ENCODE results near the gene RPP25. TPM values are rescaled to one million over a fixed set of nuclear protein-coding genes. Genes with fewer than 3 reads are reported as not detected.

The RPP25 gene
- total and polyA plus RNA-seq, 12 donors: 0.83 to 4.6 (median 1.7) TPM

DNA sequence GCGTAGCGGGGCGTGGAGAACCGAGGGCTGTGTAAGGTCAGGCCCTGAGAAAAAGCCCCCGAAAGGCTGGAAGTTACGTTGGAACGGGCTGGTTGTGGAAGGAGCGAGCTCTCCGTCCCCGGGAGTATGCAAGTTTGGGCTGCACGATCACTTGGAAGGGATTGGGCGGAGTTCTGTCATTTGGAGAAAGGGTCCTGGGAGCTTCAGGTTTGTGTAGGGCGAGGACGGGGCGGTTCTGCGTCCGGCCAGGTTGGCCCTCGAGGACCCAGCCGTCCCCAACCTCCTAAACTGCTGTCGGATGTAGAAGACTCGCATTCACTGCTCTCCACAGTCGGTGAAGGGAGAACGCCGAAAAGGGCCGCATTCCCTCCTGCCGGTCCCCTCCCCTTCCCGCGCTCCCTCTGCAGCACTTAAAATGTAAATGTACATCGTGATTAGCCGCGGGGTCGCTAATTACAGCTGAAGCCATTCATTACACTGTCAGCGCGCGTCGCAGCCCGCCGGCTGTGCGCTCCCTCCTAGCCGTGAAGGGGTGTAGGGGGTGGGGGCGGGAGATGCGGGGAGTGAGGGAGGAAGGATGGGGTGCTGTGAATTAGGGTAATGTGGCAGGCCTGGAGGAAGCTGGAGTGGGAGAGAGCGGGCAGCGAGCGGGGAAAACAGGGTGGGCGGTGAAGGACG, 2.5 kb upstream of the RPP25 start:
- TF ChIP-seq, protein P1, sequence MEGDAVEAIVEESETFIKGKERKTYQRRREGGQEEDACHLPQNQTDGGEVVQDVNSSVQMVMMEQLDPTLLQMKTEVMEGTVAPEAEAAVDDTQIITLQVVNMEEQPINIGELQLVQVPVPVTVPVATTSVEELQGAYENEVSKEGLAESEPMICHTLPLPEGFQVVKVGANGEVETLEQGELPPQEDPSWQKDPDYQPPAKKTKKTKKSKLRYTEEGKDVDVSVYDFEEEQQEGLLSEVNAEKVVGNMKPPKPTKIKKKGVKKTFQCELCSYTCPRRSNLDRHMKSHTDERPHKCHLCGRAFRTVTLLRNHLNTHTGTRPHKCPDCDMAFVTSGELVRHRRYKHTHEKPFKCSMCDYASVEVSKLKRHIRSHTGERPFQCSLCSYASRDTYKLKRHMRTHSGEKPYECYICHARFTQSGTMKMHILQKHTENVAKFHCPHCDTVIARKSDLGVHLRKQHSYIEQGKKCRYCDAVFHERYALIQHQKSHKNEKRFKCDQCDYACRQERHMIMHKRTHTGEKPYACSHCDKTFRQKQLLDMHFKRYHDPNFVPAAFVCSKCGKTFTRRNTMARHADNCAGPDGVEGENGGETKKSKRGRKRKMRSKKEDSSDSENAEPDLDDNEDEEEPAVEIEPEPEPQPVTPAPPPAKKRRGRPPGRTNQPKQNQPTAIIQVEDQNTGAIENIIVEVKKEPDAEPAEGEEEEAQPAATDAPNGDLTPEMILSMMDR (IDR thresholded peaks at IDR 0.05): no peak
- H3K9me3 ChIP-seq: no peaks in the 10 kb centered on the region
- H3K27me3 ChIP-seq: peaks cover 0 to 49% (median 16%) of the 10 kb centered on the region in 7 donors
- intact Hi-C loops (cut with DNase I): loop anchor here in 8 of 10 donors (5.0 to 10.0 kb wide), 4 partner anchors 243 to 584 kb away; partner anchors contain the start of gene C15orf39 (in 1 of the 8)
- DNase-seq (no peak), ATAC-seq (no peak)
- WGBS, 2 donors: 7 to 10% methylated on average over 47 of the region's 47 CpGs
- H3K36me3 ChIP-seq: no peaks in the 10 kb centered on the region
- H3K4me3 ChIP-seq: peak overlapping the region in 9 of 10 donors; percentile 52 to 83 (median 61)
- H3K4me1 ChIP-seq: peaks cover 0 to 61% (median 31%) of the 10 kb centered on the region in 9 donors
- peak overlapping the region in 5 of 10 donors; percentile 19 to 85 (median 75) for H3K27ac ChIP-seq

DNA sequence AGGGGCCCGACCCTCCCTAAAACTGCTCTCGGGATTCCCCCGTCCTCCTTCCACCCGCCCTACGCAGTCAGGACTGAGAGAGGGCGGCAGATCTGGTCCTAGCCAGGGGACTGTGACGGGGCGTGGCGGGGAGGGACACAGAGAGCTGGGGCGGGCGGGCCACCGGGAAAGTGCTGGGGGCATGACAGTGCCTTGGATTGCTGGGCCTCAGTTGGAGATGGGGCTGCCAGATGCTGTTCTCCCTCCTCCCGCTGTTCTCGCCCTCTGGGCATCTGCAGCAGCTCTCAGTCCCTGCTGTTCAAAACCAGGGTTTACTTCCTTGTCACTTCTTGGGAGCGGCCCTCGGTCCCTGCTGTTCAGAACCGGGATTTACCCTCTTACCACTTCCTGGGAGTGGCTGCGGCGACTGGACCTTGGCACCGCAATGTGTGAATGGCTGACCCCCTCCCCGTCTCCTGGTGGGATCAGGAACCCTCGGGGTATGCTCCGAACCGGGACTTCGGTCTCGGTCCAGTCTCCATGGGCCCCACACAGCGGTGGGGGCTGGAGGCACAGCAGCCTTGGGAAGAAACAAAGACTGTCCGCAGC, 1.8 kb upstream of the RPP25 start:
- DNase-seq: peak; percentile 49 to 58
- Histone ChIP-seq H3K4me3 (peak overlapping the region; percentile 14 to 83 (median 60)), H3K9me3 (no peaks in the 10 kb centered on the region), H3K27ac (peak overlapping the region in 6 of 10 donors; percentile 19 to 85 (median 53)), H3K4me1 (peaks cover 0 to 62% (median 33%) of the 10 kb centered on the region in 9 donors), H3K27me3 (peaks cover 0 to 49% (median 16%) of the 10 kb centered on the region in 7 donors), H3K36me3 (no peaks in the 10 kb centered on the region)
- WGBS, 2 donors: 1 to 2% methylated on average over 26 to 28 of the region's 28 CpGs
- intact Hi-C loops (cut with DNase I): loop anchor here in 8 of 10 donors (5.0 to 10.0 kb wide), 4 partner anchors 244 to 584 kb away; partner anchors contain the start of gene C15orf39 (in 1 of the 8)
- ATAC-seq: peak; percentile 13 to 56 (median 36)
- TF ChIP-seq, protein P1 (IDR thresholded peaks at IDR 0.05): peak in 3 of 9 donors; percentile 7 to 22 (median 13)

DNA sequence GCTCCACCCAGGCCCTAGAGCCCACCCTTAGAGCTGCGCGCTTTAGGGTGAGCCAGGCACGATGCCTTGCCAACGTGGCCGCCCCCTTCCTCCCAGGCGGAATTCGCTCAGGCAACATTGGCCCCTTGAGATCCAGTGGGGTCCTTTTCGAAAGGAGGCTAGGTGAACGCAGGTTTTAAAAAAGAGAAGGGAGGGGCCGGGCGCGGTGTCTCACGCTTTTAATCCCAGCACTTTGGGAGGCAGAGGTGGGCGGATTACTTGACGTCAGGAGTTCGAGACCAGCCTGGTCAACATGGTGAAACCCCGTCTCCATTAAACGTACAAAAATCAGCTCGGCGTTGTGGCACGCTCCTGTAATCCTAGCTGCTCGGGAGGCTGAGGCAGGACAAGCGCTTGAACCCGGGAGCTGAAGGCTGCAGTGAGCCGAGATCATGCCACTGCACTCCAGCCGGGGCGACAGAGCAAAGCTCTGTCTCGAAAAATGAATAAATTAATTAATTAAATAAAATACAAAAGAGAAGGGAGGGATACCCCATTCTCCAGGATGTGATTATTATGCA, 984 bp upstream of the RPP25 start:
- WGBS, 2 donors: 4 to 7% methylated on average over 28 of the region's 28 CpGs
- intact Hi-C loops (cut with DNase I): loop anchor here in 8 of 10 donors (5.0 to 10.0 kb wide), 4 partner anchors 245 to 583 kb away; partner anchors contain the start of gene C15orf39 (in 1 of the 8)
- Histone ChIP-seq H3K27me3 (peaks cover 0 to 49% (median 16%) of the 10 kb centered on the region in 7 donors), H3K4me1 (peaks cover 0 to 62% (median 33%) of the 10 kb centered on the region in 9 donors), H3K36me3 (no peaks in the 10 kb centered on the region), H3K27ac (peak overlapping the region; percentile 19 to 87 (median 76)), H3K9me3 (no peaks in the 10 kb centered on the region), H3K4me3 (peak overlapping the region; percentile 23 to 83 (median 60))
- TF ChIP-seq, protein P1 (IDR thresholded peaks at IDR 0.05): no peak
- ATAC-seq (peak in 1 of 8 donors; percentile 48), DNase-seq (no peak)
